Thoracic aorta (tissue), 2 donors: ENCODE measurements around the gene CDR2. TPM values are rescaled to one million over a fixed set of nuclear protein-coding genes. Genes with fewer than 3 reads are reported as not detected.
A peak's percentile ranks its signal among the peaks of the same experiment; 100 is the strongest.

Source experiments
- ATAC-seq: fragments of 150-250 bp; one replicate; pipeline ENCODE4 v1.8.0; 2017; ENCODE audit warnings: low read depth; ENCODE audit not compliant: insufficient number of reproducible peaks, low FRiP score
- DNase-seq: peaks from one replicate; pipeline ENCODE4 v3.0.0-alpha.2; 2020; ENCODE audit warnings: low spot score
- H3K27ac ChIP-seq, 2 donors: fragments of 200-600 bp; sonication (generic); 1 replicate in 1 of 2; 2 replicates in 1 of 2; pipeline ENCODE4 v1.5.1; 2016; ENCODE audit warnings: mild to moderate bottlenecking in 2 of 2, moderate library complexity in 2 of 2
- H3K27me3 ChIP-seq: fragments of 200-600 bp; sonication (generic); replicated peaks from 2 replicates; pipeline ENCODE4 v1.6.0; 2016; ENCODE audit warnings: mild to moderate bottlenecking; ENCODE audit not compliant: insufficient read depth
- H3K36me3 ChIP-seq: fragments of 200-600 bp; sonication (generic); one replicate; pipeline ENCODE4 v1.5.1; 2016
- H3K4me1 ChIP-seq, 2 donors: fragments of 200-600 bp; sonication (generic); 1 replicate in 1 of 2; 2 replicates in 1 of 2; pipeline versions ENCODE4 v1.5.1 to v1.6.0; 2016; ENCODE audit warnings: low read depth in 2 of 2, mild to moderate bottlenecking in 1 of 2; ENCODE audit not compliant: control insufficient read depth in 1 of 2
- H3K4me3 ChIP-seq: fragments of 200-600 bp; sonication (generic); 2 replicates; pipeline ENCODE4 v1.5.1; 2016; ENCODE audit warnings: mild to moderate bottlenecking
- H3K9me3 ChIP-seq: fragments of 200-600 bp; sonication (generic); 2 replicates; pipeline ENCODE4 v1.5.1; 2016
- CTCF ChIP-seq: fragments of 200-600 bp; sonication (generic); IDR thresholded peaks from one replicate; pipeline ENCODE4 v1.5.1; 2019; ENCODE audit warnings: antibody characterized with exemption
- total RNA-seq, 2 donors: library from RNA; depleted of rRNA; stranded (reverse); fragments of >200 nt; gene quantifications; one replicate each; pipeline versions ENCODE4 v1.1.0 to v1.2.3, GENCODE V29; 2016

CDR2 gene
- total RNA-seq, 2 donors from 2014 or later = 41.2 to 55.0 TPM

GRCh38 chr16:22380529-22380928 lies 6.1 kb upstream of the CDR2 start:
- H3K36me3 ChIP-seq = no peaks in the 10 kb centered on the region
- TF ChIP-seq CTCF = no peak
- DNase-seq = no peak
- H3K4me3 ChIP-seq = no peak overlapping the region
- H3K4me1 ChIP-seq = peaks cover 0 to under 1% of the 10 kb centered on the region in 2 donors
- no peaks in the 10 kb centered on the region for H3K9me3 ChIP-seq
- H3K27ac ChIP-seq = no peak overlapping the region
- no peak for ATAC-seq
- H3K27me3 ChIP-seq = no peaks in the 10 kb centered on the region

GRCh38 chr16:22379656-22380055 lies 5.2 kb upstream of the CDR2 start:
- no peak for TF ChIP-seq CTCF
- Histone ChIP-seq H3K4me3 (no peak overlapping the region), H3K36me3 (no peaks in the 10 kb centered on the region), H3K27me3 (no peaks in the 10 kb centered on the region), H3K4me1 (peaks cover 0 to 5% of the 10 kb centered on the region in 2 donors), H3K27ac (no peak overlapping the region), H3K9me3 (no peaks in the 10 kb centered on the region)
- DNase-seq = no peak
- no peak for ATAC-seq

DNA sequence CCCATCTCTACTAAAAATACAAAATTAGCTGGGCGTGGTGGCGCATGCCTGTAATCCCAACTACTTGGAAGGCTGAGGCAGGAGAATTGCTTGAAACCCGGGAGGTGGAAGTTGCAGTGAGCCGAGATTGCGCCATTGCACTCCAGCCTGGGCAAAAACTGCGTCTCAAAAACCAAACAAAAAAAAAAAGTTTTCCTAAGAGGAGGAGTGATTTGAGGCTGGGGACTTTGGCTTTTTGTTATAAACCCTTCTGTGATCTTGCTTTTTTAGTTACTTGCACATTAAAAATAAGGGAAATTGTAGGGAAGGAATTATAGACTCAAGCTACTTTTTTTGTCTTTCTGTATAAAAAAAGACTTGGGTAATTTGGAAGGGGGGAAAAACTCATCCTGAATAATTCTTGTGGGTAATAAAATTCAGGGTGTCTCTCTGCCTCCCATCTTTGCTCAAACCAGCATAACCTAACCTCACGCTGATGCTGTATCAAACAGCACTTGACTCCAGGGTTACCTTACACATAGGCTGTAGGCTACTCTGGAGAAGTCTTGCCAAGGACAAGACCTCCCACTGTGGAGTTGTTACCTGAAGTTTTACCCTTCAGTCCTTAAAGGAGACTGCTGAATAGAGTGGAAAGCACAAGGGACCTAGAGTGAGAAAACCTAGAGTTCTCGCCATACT lies 1.7 kb upstream of the CDR2 start:
- DNase-seq = no peak
- H3K4me1 ChIP-seq = peaks cover 0 to 23% of the 10 kb centered on the region in 2 donors
- no peaks in the 10 kb centered on the region for H3K9me3 ChIP-seq
- H3K36me3 ChIP-seq = no peaks in the 10 kb centered on the region
- no peak overlapping the region for H3K4me3 ChIP-seq
- no peak overlapping the region for H3K27ac ChIP-seq
- no peak for TF ChIP-seq CTCF
- H3K27me3 ChIP-seq = no peaks in the 10 kb centered on the region
- no peak for ATAC-seq

- TF ChIP-seq CTCF = no peak
- H3K27me3 ChIP-seq = no peaks in the 10 kb centered on the region
- ATAC-seq = no peak
- H3K9me3 ChIP-seq = no peaks in the 10 kb centered on the region
- H3K36me3 ChIP-seq = no peaks in the 10 kb centered on the region
- no peak for DNase-seq
- H3K4me1 ChIP-seq = peaks cover 2 to 31% of the 10 kb centered on the region in 2 donors
- peak overlapping the region; percentile 42 to 72 for H3K27ac ChIP-seq
- peak overlapping the region; percentile 79 for H3K4me3 ChIP-seq
These were observed 921 bp upstream of the CDR2 start for GRCh38 chr16:22375117-22375962.

- Histone ChIP-seq H3K4me1 (peaks cover 13 to 46% of the 10 kb centered on the region in 2 donors), H3K9me3 (no peaks in the 10 kb centered on the region), H3K4me3 (peak overlapping the region; percentile 79), H3K27me3 (no peaks in the 10 kb centered on the region), H3K36me3 (no peaks in the 10 kb centered on the region), H3K27ac (peak overlapping the region; percentile 72 to 73)
- TF ChIP-seq CTCF = no peak
- DNase-seq = no peak
- ATAC-seq = no peak
These were observed 633 bp downstream of the CDR2 start for GRCh38 chr16:22373662-22374310.
